ENCODE data around the gene TNRC6C.
"Not testable (repeated sequence)": the region's sequence is repeated elsewhere in the genome, so short reads cannot be mapped to it uniquely, and the experiment has no call there.

Gene TNRC6C

GRCh38 chr17:78041386-78042179 lies 83.1 kb downstream of the TNRC6C start:
- no peak for DNase-seq (ENCODE audit: low read depth in 3 of 3, low spot score in 1 of 3)

DNA sequence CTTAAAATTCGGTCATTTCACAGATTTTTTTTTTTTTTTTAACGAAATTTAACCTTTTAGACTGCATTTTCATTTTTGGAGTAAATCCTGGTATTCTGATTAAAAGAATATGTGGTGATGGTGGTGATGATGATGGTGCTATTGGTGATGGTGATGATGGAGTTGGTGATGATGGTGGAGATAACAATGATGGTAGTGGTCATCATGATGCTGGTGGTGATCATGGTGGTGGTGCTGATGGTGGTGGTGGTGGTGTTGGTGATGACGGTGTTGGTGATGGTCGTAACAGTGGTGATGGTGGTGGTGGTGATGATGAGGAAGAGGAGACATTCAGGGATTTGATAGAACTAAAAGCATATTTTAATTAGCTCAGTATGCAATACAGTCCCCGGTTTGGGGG lies 84.0 kb downstream of the TNRC6C start:
- DNase-seq (ENCODE audit: low read depth in 3 of 3, low spot score in 1 of 3): no peak

DNA sequence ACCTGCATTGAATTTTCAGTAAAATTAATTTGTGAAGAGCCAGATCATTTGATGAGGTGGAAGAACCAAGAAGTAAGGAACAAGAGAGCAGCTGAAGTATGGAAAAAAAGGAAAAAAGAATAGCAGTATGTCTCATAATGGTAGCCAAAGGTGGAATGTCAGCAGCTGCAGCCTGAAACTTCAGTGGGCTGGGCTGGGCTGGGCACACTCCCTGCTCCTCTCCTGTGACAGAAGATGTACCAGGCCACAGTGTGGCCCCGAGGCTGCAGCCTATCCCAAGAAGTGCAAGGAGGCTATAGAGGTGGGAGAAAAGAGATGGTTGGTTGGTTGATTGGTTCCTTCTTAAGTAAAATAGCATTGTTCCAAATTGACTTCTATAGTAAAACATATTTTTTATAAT lies 84.5 kb downstream of the TNRC6C start:
- DNase-seq (ENCODE audit: low read depth in 3 of 3, low spot score in 1 of 3): no peak

DNA sequence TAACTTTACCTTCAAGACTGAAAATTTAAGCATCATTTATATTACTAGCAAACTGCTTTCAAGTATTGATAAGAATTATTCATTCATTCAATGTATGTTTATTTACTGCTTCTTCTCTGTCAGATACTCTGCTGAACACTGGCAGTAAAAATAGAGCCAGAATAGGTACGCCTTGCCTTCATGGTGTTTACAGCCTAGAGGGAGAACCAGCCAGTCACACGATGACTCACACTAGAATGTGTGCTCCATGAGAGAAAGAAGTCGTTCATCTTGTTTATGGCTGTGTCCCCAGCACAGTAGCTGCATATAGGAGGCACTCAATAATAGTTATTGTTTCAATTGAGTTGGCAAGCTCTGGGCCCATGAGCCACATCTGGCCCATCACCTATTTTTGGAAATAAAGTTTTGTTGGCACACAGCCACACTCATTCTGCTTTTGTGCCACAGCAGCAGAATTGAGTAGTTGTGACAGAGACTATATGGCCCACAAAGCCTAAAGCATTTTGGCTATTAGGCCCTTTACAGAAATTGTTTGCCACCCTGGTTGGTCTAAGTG lies 85.9 kb downstream of the TNRC6C start:
- DNase-seq (ENCODE audit: low read depth in 3 of 3, low spot score in 1 of 3): no peak

- no peak for DNase-seq (ENCODE audit: low read depth in 3 of 3, low spot score in 1 of 3)
Observed at GRCh38 chr17:78045316-78045715, 86.8 kb downstream of the TNRC6C start.

GRCh38 chr17:78046923-78047322 lies 88.4 kb downstream of the TNRC6C start:
- no peak for DNase-seq (ENCODE audit: low read depth in 3 of 3, low spot score in 1 of 3)

- no peak for DNase-seq (ENCODE audit: low read depth in 3 of 3, low spot score in 1 of 3)
Observed at GRCh38 chr17:78048346-78049292, 90.1 kb downstream of the TNRC6C start.

DNA sequence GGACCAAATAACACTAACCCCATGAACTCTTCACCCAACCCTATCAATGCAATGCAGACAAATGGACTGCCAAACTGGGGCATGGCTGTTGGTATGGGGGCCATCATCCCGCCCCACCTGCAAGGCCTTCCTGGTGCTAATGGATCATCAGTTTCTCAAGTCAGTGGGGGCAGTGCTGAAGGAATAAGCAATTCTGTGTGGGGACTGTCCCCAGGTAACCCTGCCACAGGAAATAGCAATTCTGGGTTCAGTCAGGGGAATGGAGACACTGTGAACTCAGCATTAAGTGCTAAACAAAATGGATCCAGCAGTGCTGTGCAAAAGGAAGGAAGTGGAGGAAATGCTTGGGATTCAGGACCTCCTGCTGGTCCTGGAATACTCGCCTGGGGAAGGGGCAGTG lies 91.1 kb downstream of the TNRC6C start:
- DNase-seq (ENCODE audit: low read depth in 3 of 3, low spot score in 1 of 3): no peak

DNA sequence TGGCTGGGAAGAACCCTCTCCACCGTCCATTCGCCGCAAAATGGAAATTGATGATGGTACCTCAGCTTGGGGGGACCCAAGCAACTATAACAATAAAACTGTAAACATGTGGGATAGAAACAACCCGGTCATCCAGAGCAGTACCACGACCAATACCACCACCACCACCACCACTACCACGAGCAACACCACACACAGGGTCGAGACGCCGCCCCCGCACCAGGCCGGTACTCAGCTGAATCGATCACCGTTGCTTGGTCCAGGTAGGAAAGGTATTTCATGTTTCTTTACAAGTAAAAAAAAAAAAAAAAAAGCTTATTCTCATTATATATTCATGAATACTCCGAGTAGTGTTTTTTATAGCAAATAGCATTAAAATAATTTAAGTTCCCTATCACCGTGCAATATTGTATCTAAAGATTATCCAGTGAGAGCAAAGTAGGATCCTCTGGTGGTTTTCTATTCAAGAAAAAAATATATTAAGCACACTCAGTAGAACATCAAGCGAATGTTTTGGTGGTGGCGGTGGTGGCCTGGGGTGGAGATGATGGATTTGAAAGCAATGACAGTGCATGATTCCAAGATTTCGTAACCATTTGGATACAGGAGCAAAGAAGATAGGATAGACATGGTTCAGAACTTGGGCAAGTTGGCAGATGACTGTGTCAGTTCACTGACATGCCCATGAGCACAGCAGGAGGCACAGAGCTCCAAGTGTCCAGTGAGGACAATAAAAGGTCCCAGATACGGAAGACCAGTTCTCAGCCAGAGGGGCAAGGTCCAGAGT lies 92.9 kb downstream of the TNRC6C start:
- DNase-seq (ENCODE audit: low read depth in 3 of 3, low spot score in 1 of 3): no peak

DNA sequence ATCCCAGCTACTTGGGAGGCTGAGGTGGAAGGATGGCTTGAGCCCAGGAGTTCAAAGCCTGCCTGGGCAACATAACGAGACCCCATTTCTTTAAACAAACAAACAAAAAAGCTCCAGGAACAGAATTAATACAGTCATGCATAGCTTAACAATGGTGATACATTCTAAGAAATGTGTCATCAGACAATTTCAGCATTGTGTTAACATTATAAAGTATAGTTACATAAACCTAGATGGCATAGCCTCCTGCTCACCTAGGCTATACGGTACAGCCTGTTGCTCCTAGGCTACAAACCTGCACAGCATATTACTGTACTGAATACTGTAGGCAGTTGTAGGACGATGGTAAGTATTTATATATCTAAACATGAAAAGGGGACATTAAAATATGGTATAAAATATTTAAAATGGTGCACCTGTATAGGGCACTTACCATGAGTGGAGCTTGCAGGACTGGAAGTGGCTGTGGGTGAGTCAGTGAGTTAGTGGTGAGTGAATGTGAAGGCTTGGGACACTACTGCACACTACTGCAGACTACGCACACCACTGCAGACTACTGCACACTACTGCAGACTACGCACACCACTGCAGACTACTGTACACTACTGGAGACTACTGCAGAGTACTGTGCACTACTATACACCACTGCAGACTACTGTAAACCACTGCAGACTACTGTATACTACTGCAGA lies 95.4 kb downstream of the TNRC6C start:
- DNase-seq (ENCODE audit: low read depth in 3 of 3, low spot score in 1 of 3): no peak

DNA sequence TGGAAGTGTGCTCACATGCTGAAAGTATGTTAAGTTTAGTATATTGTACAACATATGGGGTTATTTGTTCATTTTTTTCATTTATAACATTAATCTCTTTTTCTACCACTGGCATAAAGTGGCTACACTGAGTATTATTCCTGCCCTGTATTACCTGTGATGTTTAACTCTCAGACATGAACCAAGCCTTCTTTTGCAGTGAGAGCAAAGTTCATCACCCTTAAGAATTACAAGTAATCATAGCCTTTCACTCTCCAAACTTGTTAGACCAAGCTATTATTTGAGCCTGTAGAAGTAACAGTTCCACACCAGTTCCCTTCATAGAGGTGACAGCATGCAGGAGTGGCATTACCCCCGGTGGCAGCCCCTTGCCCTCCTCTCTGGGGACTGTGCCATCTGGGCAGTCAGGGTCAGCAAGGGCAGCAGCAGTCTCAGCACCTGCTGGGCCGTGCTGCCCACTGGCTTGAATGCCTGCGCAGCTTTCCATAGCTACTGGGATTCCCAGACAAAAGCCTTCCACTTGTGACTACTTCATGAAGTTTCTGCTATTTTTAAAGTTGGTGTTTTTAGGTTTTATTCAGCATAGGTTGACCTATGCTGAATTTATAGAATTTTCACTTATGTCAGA lies 98.7 kb downstream of the TNRC6C start:
- no peak for DNase-seq (ENCODE audit: low read depth in 3 of 3, low spot score in 1 of 3)

DNA sequence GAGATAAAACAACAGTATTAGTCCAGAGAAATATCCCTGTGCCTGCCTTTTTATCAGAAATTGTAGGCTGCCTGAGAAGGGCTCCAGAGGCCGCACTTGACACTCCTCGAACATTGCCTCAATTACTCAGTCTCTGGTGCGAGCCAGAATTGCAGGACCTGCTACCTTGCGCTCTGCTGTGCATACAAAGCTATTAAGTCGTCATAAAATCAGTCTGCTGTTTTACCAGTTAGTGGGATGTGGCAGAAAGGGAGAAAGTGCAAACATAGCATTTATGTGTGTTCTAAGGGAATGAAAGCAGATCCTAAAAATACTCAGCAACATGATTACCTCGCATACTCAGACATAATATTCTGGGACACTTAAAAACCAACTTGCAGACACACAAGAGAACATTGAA lies 99.5 kb downstream of the TNRC6C start:
- DNase-seq (ENCODE audit: low read depth in 3 of 3, low spot score in 1 of 3): no peak

- DNase-seq (ENCODE audit: low read depth in 3 of 3, low spot score in 1 of 3): no peak
Observed at GRCh38 chr17:78058581-78058980, 100.1 kb downstream of the TNRC6C start.

DNA sequence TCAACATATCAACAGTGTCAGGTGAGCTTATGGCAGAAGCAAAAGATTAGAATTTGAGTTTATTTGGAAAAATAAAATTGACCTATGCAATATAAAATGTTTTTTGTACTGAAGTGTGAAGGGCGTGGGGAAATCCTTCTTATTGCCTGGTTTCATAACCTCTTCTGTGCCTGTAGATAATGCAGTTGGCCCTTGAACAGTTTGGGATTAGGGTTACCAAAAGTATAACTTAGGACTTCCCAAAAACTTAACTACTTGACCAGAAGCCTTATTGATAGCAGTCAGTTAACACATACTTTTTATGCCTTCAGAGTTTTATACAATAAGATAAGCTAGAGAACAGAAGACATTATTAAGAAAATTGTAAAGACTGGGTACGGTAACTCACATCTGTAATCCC lies 104.1 kb downstream of the TNRC6C start:
- no peak for DNase-seq (ENCODE audit: low read depth in 3 of 3, low spot score in 1 of 3)

DNA sequence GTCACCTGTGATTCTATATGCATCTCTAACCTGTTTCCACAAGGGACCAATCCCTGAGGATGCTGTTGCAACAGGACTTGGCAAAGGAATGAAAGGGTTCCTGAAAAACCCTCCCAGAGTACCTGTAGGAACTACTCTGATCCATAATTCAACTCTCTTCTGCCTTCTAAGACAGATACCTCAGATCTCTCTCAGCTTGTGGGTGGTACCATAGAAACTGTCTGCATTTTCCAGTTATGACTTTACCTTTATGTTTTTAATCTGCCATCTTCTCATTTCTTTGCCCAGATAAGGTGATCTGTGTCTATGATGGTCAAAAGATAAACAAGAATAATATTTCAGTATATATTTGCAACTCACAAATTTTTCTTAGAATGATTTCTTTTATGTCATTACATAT lies 105.0 kb downstream of the TNRC6C start:
- DNase-seq (ENCODE audit: low read depth in 3 of 3, low spot score in 1 of 3): no peak

GRCh38 chr17:78064708-78065107 lies 106.2 kb downstream of the TNRC6C start:
- DNase-seq (ENCODE audit: low read depth in 3 of 3, low spot score in 1 of 3): no peak

DNA sequence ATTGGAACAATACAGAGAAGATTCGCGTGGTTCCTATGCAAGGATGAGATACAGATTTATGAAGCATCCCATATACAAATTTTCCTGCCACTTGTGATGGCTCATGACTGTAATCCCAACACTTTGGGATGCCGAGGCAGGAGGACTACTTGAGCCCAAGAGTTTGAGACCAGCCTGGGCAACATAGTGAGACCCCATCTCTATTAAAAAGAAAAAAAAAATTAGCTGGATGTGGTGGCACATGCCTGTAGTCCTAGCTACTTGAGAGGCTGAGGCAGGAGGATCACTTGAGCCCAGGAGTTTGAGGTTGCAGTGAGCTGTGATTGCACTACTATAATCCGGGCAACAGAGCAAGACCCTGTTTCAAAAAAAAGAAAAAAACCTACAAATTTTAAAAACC lies 108.5 kb downstream of the TNRC6C start:
- DNase-seq (ENCODE audit: low read depth in 3 of 3, low spot score in 1 of 3): not testable (repeated sequence)

GRCh38 chr17:78069695-78070094 lies 111.2 kb downstream of the TNRC6C start:
- DNase-seq (ENCODE audit: low read depth in 3 of 3, low spot score in 1 of 3): no peak

DNA sequence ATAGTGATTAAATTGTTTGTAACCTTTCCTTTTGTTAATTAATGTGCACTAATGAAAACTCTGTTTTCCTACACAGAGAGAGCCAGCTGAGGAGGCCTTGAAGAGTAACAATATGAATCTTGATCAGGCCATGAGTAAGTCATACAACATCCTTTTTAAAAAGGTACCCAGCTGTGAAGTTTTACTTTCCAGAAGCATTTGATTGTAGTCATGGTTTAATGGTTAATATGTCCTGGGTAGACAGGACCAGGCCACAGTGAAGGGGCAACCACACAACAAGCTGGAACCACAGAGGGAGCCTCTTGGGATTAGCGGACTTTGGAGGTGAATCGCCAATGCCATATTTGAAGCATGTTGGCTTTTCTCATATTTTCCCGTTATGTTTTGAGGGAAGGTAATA lies 114.5 kb downstream of the TNRC6C start:
- DNase-seq (ENCODE audit: low read depth in 3 of 3, low spot score in 1 of 3): no peak

GRCh38 chr17:78075011-78075410 lies 116.5 kb downstream of the TNRC6C start:
- DNase-seq (ENCODE audit: low read depth in 3 of 3, low spot score in 1 of 3): no peak

Data from stimulated activated CD4-positive, alpha-beta T cell treated with anti-CD3 and anti-CD28 coated beads, TNF-alpha, amount 100 ng/mL, for 1 hour (primary cell).